Nephron progenitor cell (in vitro differentiated cells): Measurements from ENCODE around the gene THBS2.
A peak's percentile ranks its signal among the peaks of the same experiment; 100 is the strongest.

Experiments used
- DNase-seq: peaks from one replicate; pipeline ENCODE4 v3.0.0; 2021
- H3K27ac Mint-ChIP-seq: 2 replicates; pipeline ENCODE4 v1.8.0; 2021; ENCODE audit warnings: mild to moderate bottlenecking, moderate library complexity, mixed read lengths
- H3K27me3 Mint-ChIP-seq: 2 replicates; pipeline ENCODE4 v1.8.0; 2021; ENCODE audit warnings: mild to moderate bottlenecking, low read depth, mixed read lengths; ENCODE audit not compliant: poor library complexity
- H3K36me3 Mint-ChIP-seq: 2 replicates; pipeline ENCODE4 v1.8.0; 2021; ENCODE audit warnings: low read depth, mixed read lengths
- H3K4me1 Mint-ChIP-seq: 2 replicates; pipeline ENCODE4 v1.8.0; 2021; ENCODE audit warnings: mixed read lengths
- H3K4me3 Mint-ChIP-seq: 2 replicates; pipeline ENCODE4 v1.8.0; 2021; ENCODE audit warnings: mild to moderate bottlenecking, moderate library complexity, mixed read lengths
- H3K9me3 Mint-ChIP-seq: 2 replicates; pipeline ENCODE4 v1.8.0; 2021; ENCODE audit warnings: mild to moderate bottlenecking, moderate library complexity, mixed read lengths
- TF ChIP-seq, protein P1 (sequence below): fragments of 200-600 bp; sonication (generic); IDR thresholded peaks from 2 replicates; pipeline ENCODE4 v1.5.0; 2021; ENCODE audit warnings: antibody characterized with exemption

Gene THBS2

DNA sequence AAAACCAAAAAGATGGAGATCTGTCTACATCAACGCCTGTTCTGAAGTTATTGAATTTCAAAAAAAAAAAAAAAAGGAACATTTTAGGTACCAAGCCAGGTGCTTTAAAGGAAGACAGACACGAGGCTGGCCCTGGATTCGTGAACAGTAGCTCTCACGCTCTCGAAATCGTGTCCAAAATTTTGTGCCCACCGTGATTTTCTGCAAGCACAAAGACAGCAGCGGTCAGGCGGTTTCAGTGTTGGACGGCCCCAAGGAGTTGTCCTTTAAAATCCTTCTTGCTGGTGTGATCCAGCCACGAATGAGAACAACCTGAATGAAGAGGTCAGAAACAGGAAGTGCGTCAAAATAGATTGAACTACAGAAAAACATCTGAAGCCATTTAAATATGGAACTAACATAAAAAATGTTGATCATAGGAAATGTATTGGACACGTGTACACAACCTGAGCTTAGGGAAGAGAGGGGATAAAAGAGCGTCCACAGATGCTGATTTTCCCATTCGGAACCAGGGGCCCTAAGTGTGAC is 78.2 kb downstream of the THBS2 start:
- Mint-ChIP-seq H3K36me3 (no peaks in the 10 kb centered on the region), H3K4me1 (peaks cover 25% of the 10 kb centered on the region), H3K9me3 (no peaks in the 10 kb centered on the region), H3K27me3 (peaks cover 9% of the 10 kb centered on the region), H3K27ac (no peak overlapping the region), H3K4me3 (no peak overlapping the region)
- TF ChIP-seq, protein P1, sequence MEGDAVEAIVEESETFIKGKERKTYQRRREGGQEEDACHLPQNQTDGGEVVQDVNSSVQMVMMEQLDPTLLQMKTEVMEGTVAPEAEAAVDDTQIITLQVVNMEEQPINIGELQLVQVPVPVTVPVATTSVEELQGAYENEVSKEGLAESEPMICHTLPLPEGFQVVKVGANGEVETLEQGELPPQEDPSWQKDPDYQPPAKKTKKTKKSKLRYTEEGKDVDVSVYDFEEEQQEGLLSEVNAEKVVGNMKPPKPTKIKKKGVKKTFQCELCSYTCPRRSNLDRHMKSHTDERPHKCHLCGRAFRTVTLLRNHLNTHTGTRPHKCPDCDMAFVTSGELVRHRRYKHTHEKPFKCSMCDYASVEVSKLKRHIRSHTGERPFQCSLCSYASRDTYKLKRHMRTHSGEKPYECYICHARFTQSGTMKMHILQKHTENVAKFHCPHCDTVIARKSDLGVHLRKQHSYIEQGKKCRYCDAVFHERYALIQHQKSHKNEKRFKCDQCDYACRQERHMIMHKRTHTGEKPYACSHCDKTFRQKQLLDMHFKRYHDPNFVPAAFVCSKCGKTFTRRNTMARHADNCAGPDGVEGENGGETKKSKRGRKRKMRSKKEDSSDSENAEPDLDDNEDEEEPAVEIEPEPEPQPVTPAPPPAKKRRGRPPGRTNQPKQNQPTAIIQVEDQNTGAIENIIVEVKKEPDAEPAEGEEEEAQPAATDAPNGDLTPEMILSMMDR: no peak
- no peak for DNase-seq

GRCh38 chr6:169174516-169175359 is 78.9 kb downstream of the THBS2 start:
- Mint-ChIP-seq H3K4me3 (no peak overlapping the region), H3K36me3 (no peaks in the 10 kb centered on the region), H3K9me3 (no peaks in the 10 kb centered on the region), H3K27me3 (peaks cover 9% of the 10 kb centered on the region), H3K4me1 (peaks cover 25% of the 10 kb centered on the region), H3K27ac (no peak overlapping the region)
- DNase-seq: no peak
- TF ChIP-seq, protein P1: no peak

GRCh38 chr6:169173532-169174268 is 79.9 kb downstream of the THBS2 start:
- H3K27ac Mint-ChIP-seq: no peak overlapping the region
- H3K9me3 Mint-ChIP-seq: no peaks in the 10 kb centered on the region
- H3K4me1 Mint-ChIP-seq: peaks cover 25% of the 10 kb centered on the region
- no peaks in the 10 kb centered on the region for H3K36me3 Mint-ChIP-seq
- TF ChIP-seq, protein P1: no peak
- no peak overlapping the region for H3K4me3 Mint-ChIP-seq
- no peak for DNase-seq
- H3K27me3 Mint-ChIP-seq: peaks cover 9% of the 10 kb centered on the region

DNA sequence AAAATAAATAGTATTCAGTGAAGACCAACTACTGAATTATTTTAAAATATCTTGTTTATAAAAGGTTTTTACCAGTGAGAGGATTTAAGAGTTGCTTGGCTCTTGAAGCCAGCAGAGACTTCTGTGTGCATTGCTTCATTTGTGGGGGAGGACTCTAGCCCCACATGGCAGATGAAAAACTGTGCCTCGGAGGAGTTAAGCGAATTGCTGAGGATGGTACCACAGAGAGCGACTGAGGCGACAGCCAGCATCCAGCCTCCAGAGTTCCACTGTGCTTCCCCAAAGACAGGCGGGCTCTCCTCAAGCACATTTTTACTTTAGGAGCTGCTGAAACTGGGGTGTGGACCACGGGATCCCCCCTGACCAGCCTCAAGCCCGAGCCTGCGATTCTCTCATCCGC is 80.7 kb downstream of the THBS2 start:
- H3K9me3 Mint-ChIP-seq: no peaks in the 10 kb centered on the region
- H3K4me3 Mint-ChIP-seq: no peak overlapping the region
- H3K36me3 Mint-ChIP-seq: no peaks in the 10 kb centered on the region
- H3K27me3 Mint-ChIP-seq: peaks cover 9% of the 10 kb centered on the region
- H3K4me1 Mint-ChIP-seq: peaks cover 25% of the 10 kb centered on the region
- no peak for DNase-seq
- TF ChIP-seq, protein P1: no peak
- no peak overlapping the region for H3K27ac Mint-ChIP-seq

DNA sequence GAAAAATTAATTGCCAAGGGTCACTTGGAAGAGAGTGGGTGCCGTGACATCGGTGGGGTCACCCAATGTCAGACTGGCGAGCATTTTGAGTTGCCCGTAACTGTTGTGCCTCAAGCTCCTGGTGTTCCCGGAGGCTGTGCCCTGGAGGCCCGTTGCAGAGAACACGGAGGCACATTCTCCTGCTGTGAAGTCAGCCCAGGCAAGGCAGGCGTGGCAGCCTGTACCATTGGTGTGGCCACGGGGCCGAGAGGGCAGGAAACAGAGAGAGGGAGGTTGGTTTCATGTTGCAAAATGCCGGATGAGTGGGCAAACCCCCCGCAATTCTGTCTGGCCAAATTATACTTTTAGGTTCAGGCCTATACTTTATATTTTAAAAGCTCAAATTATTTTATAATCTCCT is 81.2 kb downstream of the THBS2 start:
- Mint-ChIP-seq H3K27me3 (peaks cover 9% of the 10 kb centered on the region), H3K9me3 (no peaks in the 10 kb centered on the region), H3K4me1 (peaks cover 25% of the 10 kb centered on the region), H3K27ac (peak overlapping the region; percentile 64), H3K36me3 (no peaks in the 10 kb centered on the region), H3K4me3 (no peak overlapping the region)
- TF ChIP-seq, protein P1: no peak
- no peak for DNase-seq
